Smooth muscle cell of trachea (primary cell): Measurements from ENCODE around the gene KLHL3. TPM values are rescaled to one million over a fixed set of nuclear protein-coding genes. Genes with fewer than 3 reads are reported as not detected.

Experiments used
- total RNA-seq: library from RNA; depleted of rRNA; stranded (reverse); fragments of >200 nt; gene quantifications from 2 replicates; pipeline ENCODE4 v1.2.1, GENCODE V29; 2014

The KLHL3 gene, protein sequence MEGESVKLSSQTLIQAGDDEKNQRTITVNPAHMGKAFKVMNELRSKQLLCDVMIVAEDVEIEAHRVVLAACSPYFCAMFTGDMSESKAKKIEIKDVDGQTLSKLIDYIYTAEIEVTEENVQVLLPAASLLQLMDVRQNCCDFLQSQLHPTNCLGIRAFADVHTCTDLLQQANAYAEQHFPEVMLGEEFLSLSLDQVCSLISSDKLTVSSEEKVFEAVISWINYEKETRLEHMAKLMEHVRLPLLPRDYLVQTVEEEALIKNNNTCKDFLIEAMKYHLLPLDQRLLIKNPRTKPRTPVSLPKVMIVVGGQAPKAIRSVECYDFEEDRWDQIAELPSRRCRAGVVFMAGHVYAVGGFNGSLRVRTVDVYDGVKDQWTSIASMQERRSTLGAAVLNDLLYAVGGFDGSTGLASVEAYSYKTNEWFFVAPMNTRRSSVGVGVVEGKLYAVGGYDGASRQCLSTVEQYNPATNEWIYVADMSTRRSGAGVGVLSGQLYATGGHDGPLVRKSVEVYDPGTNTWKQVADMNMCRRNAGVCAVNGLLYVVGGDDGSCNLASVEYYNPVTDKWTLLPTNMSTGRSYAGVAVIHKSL
- total RNA-seq = 1.2 and 3.8 TPM in 2 replicates

DNA sequence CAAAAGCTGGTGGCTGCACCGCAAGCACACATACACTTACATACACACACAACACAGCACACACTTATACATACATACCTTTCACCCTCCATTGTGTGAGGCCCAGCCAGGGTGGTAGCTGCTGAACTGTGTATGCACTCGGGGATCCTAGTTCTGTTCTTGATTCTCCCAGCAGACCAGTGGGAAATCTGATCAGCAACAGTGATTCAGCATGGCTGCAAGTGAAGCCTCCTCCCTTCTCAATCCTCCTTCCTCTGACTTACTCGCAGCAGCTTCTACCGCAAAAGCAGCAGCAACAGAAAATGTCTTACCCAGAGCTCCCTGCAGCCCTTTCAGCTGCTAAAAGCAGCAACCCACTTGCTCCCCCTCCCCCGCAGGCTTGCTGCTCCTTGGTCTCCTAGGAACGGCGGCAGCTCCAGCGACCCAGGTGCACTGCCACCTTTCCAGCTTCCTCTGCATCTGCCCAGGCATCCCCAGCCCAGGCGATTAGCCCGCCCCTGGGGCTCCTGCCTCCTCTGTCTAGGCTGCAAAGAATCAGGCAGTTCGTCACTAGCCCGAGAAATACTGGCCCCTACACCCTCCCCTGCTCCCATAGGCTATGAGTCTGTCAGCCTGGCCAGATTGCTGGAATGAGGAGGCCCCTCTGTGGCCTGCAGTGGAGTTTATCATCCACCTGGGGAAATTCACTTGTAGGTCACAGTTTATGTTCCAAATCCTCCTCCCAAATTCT lies at the start of gene KLHL3:
Gene KLHL3 (minus strand): TSS at position 535 of the 730 bp plus-strand sequence. CDS start 443 bp downstream, at position 92.

DNA sequence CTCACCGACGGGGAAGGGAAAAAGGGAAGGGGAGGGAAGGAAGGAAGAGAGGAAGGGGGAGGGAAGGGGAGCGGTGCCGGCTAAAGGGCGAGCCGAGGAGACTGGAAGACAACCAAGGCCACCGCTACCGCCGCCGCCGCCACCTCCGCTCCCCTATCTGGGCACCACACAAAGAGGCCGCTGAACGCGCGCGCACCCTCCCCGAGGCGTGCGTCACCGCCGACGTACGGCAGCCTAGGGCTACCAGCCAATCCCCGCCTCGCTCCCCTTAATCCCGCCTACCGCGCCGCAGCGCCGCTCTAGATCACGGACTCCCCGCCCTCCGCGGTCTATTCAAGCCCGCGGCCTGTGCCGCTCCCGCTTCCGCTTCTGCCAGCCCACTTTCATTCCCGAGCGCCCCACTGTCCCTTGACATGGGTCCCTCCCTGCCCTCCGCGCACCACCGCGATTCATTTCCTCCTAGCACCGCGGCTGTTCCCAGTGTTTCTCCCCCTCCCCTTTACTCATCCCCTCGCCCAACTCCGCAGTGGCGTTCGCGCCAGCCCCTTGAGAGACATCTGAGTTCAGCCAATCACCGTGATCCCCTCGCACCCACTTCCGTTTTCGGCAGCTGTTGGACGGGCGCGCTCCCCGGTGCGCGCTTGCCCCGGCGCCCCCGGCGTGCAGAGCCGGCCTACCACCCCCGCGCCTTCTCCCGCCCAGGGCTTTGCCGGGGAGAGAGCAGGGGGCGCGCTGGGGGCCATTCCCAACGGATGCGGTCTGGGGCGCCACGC lies 18.5 kb upstream of the KLHL3 start, which contains the start of gene HNRNPA0:
Gene HNRNPA0 (minus strand): TSS at position 176 of the 773 bp plus-strand sequence. CDS start 297 bp downstream, outside the sequence.

Other genes starting within 250 kb of the KLHL3 start
- 36.1 and 54.9 TPM in 2 replicates for gene SPOCK1, start 236.8 kb downstream of the KLHL3 start, total RNA-seq
- 8.4 and 9.9 TPM in 2 replicates for gene HNRNPA0, start 18.3 kb upstream of the KLHL3 start, total RNA-seq
- not detected in 2 replicates for gene MYOT, start 131.8 kb upstream of the KLHL3 start, total RNA-seq
- gene PKD2L2, start 153.4 kb upstream of the KLHL3 start, total RNA-seq = not detected in 2 replicates